NCI-H345 treated with DMSO at 0.1 percent for 48 hours (cell line): Measurements from ENCODE around the gene DUSP22.

Experiments
- DNase-seq: peaks from one replicate; lab custom pipeline; 2025; ENCODE audit not compliant: unreplicated experiment; lab: John Stamatoyannopoulos, UW

Gene DUSP22

DNA sequence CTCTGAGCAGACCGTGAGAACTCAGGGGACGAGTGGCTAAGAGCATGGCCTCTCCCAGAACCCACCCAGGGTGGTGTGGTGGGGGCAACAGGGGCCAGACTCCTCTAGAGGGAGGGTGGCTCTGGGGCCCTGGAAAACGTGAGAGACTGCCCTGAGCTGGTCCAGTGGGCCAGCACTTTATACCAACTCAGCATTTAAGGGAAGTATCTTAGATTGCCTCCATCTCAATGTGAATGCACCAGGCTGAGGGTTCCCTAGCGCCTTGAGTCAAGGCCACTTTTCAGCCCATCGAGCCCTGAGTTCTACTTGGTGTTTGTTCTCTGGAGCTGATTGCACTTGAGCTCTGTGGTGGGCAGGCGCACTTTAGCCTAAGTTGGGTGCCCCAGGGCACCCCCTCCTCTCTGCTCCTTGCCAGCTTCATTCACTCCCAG lies 57.2 kb downstream of the DUSP22 start:
- no peak for DNase-seq

DNA sequence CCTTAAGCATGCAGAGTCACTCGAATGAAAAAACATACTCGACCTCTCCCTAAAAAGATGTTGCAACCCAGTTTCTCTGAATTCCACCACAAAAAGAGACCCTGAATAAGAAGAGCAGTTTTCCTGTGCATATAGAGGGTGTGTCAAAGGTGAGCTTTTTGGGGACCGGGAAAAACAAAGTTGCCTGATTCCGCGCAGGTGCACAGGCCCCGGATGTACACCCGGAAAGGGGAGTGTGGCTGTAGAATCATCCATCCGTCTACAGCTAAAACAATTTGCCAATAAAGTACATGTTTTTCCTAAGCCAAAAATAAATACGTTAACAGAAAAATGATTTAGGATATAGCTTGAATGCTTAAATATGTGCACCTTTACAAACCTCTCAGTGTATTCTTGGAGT lies 58.1 kb downstream of the DUSP22 start:
- DNase-seq: no peak

DNA sequence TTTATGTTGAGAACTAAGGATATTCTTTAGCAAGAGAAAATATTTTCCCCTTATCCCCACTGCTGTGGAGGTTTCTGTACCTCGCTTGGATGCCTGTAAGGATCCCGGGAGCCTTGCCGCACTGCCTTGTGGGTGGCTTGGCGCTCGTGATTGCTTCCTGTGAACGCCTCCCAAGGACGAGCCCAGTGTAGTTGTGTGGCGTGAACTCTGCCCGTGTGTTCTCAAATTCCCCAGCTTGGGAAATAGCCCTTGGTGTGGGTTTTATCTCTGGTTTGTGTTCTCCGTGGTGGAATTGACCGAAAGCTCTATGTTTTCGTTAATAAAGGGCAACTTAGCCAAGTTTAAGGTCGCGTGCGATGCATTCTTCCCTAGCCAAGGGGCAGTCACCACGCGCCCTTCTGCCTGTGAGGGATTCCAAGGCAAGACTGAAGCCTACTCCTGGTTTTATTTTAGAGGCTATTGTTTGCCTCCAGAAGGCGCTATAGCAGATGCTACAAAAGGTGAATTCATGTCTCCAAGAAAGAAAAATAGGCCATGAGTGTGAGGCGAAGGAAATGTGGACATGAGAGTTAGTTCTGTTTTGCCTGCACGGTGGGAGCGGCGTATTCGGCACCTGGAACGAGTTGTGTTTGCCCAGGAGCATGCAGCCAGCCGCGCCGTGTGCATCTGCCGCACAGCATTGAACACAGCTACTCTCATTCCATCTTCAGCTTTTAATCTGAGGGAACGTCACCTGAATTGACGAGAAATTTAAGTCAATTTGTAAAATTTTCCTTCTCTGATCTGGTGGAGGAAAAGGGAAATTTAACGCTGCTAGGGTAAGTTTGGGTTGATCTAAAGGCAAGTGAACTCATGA lies 59.0 kb downstream of the DUSP22 start:
- DNase-seq: no peak

DNA sequence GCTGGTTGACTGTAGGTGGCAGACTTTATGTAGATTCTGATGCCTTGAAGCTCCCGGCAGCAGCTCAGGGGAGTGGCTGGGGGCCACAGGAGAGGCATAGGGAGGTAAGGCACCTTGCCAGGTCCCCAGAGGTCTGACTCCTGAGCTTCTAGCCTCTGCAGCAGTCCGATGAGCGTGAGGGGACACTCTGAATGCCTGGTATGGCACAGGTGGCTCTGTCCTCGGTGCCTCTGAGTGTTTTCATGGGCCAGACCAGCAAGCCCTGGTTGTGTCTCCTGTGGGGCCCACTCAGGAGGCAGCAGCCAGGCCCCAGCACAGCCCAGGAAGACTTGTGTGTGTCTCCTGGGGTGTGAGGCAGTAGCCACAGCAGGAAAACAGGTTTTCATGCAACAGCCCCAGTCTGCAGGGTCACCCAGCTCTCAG lies 59.6 kb downstream of the DUSP22 start:
- DNase-seq: no peak

DNA sequence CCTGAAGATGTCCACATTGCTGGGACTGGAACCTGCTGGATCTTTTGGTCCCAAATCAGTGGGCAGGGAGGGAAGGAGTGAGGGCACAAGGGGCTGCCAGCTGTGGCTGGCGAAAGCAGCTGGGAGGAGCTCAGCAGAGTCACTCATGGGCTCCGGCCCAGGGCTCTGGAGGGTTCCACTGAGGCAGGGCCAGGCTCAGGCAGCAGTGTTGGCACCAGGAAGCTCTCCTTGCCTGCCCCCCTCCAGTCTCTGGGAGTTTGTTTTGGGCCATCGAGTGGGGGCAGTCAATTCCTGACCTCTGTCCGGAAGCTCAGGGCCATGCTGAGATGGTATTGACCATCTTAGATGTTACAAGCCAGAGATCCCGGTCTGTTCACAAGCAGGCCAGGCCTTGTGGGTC lies 60.2 kb downstream of the DUSP22 start:
- no peak for DNase-seq

DNA sequence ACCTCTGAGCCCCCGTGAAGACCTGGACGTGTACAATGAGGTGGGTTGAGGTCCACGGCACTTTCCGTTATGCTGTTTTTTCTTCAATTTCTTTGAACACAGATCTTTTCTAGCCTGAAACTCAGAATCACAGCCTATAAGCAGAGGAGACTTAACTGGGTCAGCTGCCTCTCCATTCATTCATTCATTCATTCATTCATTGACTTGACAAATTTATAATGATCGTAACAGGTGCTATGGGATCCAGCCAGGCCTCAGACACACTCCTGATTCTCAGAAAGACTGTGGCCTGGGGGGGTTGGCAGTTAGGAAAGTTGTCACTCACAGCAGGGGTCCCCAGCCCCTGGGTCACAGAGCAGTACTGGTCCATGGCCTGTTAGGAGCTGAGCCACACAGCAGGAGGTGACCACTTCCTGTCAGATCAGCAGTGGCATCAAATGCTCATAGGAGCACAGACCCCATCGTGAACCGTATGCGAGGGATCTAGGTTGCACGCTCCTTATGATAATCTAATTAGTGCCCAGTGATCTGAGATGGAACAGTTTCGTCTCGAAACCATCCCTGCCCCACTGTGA lies 60.7 kb downstream of the DUSP22 start:
- DNase-seq: no peak

DNA sequence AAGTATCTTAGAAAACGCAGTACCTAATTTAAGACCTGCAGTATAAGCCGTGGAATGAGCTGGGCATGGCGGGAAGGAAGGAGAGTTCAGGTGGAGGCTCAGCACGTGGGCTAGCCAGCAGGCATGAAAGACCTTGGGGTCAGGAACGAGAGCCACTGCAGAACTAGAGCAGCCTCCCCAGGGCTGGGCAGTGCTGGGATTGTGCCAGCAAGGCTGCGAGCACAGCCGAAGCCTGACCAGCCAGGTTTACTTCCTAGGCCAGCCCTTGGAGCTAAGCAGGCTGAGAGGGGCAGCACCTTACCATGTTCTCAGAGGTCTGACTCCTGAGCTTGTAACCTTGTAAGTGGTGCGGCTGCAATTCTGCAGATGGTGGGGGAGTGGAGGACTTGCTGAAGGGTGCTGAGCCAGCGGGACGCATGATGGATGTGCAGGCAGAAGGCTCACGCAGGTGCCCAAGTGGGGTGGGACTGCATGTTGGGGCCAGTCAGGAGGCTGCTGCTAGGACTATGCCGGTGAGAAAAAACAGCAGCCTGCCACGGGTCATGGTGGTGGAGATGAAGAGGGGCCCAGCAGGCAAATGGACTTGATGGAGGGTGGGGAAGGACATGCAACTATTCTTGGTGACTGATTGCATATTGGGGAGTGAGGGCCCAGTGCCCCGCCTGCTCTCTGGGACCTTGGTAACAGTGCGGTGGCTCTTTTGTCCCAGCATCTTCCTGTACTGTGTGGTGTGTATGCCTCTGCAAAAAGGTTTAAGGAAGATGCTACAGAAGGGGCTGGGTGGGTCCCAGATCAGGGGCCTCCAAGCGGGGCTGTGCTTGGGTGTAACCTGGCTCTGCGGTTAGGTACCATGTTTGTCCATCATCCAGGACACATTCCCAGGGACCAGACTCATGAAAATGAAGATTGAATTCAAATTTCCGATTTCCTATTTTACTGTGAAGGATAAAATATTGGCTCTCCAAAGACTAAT lies 61.6 kb downstream of the DUSP22 start:
- DNase-seq: no peak

DNA sequence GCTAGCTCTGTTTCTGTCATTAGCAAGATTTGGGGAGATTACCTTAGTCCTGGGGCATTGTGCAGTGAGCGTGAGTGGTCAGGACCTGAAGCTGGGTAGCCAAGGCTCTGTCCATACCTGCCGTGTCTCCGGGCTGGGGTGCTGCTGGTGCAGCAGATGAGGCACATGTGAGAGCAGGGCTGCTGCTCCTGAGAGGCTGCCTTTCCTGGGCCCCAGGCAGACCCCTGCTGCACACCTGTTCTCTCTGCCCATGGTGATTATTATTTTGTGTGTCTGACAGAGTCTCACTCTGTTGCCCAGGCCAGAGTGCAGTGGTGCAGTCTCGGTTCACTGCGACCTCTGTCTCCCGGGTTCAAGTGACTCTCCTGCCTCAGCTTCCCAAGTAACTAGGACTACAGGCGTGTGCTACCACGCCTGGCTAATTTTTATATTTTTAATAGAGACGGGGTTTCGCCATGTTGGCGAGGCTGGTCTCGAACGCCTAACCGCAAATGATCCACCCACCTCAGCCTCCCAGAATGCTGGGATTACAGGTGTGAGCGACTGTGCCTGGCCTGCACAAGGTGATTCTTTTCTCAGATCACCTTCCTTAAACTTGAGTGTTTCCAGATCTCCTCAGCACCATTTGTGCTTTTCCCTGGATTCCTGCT lies 62.5 kb downstream of the DUSP22 start:
- no peak for DNase-seq

DNA sequence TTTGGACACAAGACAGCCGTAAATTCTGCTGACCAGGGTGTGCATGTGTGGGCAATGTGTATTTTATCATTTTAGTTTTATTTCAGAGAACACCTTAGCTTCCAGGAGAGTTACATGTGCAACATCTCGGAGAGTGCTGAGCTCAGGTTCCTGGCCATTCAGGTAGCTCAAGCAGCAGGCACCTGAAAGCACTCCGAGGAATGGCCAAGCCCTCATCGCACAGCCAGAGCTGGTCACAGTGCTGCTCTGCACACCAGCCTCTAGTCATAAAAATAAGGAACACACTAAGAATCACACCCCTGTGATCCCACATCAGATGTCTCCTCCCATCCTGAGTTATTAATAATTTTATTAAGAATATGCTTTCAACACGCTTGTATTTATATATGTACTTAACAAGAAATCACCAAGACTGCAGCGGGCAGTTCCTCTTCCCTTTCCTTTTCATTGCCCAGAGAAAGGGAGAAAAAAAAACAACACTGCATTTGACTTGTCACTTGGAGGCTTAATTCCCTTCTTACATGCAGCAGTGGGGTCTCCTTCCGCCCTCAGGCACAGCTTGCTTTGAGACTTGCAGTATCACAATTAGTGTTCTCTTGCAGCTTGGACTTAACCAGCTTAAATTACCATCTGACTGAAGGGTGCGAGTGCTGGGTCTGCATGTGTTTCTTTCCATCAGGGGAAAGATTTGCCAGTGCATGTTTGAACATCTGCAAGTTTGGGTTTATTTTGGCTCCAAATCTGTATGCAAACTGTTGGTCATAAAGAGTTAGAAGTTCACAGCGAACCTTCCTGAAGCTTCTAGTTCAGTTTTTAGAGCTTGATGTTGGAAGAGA lies 63.3 kb downstream of the DUSP22 start:
- no peak for DNase-seq

DNA sequence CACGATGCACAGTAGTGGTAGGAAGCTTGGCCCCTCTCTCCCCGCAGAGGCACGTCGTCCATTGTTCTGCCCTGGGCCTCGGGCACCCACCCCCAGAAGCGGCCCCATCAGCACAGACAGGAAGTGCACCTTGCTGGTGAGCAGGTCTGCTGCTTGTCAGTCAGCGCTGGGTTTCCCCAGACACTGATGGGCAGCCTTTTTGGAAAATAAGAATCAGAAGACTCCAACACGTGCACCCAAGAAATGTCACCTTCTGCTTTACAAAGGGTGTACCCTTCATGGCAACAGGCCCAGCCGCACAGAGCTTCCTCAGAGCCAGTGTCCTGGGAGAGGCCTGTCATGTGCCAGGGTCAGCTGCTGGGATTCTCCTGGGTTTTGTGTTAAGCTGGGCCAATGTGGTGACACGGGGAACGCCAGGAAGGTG lies 64.6 kb downstream of the DUSP22 start:
- no peak for DNase-seq

DNA sequence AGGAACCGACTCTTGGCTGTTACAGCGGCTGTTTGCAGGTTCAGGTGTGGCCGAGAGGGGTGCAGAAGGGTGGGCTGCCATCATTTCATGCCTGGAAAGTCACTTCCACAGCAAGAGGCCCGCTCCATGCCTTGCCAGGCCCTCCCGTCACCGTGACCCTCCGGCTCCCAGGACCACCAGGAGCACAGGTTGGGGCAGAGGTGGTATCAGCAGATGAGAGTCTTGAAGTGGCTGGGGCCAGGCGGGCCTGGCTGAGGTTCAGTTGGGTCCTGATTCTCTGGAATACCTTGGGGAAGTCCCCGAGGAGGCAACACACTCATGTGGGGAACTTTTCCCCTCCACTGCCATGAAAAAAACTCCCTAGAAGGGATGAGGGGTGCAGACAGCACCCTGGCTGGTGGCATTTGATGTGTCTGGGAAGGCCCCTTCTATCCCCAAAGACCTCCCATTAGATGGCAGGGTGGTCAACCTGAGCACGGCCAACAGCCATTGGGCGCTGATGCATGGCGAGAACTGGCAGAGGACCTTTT lies 65.0 kb downstream of the DUSP22 start:
- no peak for DNase-seq

DNA sequence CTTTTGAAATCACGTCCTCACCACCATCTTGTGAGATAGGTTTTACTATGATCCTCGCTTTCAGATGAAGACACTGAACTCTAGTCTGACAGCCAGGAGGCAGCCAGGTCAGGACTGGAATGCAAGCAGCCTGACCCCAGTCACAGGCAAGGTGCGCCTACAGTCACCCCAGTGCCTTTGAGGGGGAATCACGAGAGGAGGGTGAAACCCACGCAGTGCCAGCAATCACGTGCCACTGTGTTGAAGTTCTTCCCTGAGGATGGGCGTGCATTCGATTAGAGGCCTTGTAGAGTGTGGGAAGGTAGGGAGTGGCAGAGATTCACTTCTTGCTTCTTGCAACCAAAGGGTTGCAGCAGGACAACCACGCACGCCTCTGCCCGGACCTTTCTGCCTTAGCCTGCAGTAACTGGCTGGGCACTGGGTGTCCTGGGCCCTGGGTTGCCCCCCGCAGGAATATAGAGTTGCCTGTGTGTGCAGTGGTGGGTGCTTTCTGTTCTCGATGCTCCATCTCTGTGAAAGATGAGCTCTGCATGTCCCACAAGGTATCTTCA lies 65.6 kb downstream of the DUSP22 start:
- DNase-seq: no peak

DNA sequence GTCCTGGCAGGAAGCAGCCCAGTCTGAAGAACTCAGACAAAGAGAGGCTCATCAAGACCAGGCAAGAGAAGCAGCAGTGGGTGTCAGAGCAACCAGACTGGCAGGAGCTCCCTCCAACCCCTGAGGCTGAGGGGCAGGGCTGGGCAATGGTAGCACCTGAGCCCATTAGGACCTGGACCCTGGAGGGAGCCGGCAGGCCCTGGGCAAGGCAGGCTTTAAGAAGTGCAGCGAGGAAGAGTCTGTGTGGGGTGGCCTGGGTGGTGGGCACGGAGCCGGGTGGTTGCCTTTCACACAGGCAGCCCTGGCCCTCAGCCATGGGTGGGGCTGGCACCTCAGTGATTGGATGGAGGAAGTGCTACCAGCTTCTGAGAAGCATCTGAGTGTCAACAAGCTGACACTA lies 66.1 kb downstream of the DUSP22 start:
- DNase-seq: no peak

DNA sequence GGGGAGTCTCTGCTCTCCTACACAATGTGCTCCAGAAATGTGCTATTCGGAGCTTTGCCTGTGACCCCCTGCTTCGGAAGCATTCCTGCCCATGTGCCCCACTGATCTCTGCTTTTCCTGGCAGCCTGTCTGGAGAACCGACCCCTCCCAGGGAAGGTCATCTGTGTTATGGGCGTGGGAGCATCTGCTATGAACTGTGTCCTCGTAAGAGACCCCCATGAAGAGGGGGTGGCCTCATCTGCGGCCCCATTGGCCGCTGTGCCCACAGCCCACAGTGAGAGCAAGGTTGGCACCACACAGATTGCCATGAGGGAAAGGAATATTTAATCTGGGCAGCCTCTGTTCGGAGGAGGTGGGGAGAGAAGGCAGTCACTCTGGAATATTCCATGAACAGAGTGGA lies 66.6 kb downstream of the DUSP22 start:
- DNase-seq: no peak

DNA sequence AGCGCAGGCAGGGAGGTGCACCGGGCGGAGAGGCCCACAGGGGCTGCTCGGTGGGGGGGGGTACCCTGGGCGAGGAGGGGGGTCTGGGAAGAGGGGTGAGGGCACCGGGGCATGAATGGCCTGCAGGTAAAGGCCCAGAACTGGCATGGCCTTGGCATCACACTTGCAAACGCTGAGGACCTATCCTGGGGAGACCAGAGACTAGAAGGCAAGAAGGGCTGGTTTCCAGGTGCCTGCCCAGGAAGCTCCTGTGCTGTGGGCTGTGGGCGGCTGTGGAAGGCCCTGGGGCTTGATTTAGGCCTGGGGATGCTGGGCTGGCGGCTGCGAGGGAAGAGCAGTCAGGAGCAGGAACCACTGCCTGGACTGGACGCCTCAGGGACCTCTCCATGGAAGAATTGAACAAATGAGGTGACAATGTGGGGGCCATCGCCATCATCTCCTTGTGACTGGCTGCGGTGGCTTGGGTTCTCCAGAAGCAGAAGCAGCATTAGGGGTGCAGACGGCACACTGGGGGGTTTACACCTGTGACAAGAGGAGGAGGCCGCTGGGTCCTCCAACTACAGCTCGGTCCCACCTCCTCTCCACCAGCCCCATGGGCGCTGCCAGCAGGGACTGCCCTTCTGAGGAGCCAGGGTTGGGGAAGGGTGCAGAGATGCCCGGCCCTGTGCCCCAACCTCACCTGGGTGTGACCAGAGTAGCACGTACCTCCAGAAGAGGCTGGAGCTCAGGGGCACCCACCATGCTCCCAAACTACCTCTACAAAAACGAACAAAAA lies 67.2 kb downstream of the DUSP22 start:
- DNase-seq: no peak

DNA sequence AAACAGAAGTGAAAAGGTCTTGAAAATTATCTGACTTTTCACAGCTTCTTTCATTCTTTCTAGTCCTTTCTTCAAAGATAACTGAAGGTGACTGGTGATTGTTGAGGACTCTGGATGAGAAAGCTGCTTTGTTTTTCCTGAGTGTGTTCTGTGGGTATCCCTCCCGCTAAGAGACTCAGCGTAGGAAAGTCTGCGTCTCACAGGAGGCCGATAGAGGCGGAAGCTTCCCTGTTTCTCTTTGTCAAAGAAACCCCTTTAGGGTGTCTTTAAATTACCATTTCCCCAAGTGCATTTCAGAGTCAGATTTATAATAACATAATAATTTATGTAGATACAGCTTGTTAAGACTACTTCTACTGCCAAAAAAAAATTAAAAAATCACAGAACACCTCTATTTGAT lies 68.1 kb downstream of the DUSP22 start:
- no peak for DNase-seq

DNA sequence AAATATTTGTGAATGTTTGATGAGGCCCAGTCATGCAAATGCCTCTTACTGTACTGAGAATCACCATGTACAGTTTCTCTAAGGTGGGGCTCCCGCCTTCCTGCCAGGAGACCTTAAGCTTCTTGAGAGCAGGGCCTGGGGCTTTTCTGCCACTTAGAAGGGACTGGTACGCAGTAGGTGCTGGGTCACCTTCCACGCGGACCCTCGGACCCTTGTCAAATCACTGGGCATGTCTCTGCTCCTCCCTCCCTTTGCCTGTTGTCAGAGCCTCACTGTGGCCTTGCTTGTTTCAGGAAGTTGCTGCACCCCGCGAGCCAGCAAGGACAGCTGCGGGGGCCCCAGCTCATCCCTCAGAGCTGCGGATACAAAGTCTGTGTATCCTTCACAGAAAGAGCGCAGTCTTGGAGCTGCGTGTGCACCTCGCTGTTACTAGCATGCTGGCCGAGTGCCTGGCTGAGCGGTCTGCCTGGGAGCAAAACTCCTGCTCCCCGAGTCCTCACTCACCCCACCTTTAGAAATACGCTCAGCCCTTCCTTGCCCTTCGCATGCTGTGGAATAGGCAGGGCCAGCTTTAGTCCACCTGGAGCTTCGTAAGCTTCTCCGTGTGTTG lies 68.6 kb downstream of the DUSP22 start:
- DNase-seq: no peak

DNA sequence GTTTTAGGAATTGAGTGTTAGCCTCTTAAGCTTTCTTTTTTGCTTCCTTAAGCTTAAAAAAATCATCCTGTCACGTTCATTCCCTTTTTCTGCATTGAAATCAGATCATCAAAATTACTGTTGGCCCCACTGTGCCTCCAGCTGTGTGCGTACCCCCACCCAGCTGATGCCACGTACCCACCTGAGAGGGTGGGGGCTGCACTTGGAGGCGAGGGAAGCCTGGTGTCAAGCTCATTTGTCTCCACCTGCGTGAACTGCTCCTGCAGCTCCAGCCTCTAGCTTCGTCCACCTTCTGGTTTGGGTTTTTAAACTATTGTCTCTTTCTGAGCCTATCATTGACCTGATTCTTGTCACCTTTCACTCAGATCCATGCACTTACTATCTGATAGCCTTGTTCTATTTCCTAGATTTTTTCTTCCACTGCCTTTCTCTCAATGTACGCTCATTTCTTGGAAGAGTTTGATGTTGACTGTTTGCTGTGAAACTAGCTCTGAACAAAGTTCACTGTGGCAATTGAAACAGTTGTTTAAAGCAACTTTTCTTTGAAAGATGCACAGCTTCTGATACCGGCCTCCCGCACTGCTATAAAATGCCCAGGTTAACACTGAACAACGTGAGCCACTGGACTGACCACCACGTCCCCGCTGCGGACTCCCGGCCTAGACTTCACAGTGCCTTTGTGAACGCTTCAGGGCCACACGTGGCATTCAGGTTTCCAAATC lies 69.3 kb downstream of the DUSP22 start:
- DNase-seq: no peak
